Activated effector memory CD4-positive, alpha-beta T cell treated with anti-CD3 and anti-CD28 coated beads, Interleukin-2, amount 50 U/mL, for 16 hours (primary cell): ENCODE results near the gene PCDHB11.
"Not testable (repeated sequence)": the region's sequence is repeated elsewhere in the genome, so short reads cannot be mapped to it uniquely, and the experiment has no call there.

Source experiments
- DNase-seq: peaks from one replicate; pipeline ENCODE4 v3.0.0-alpha.2; 2020

The PCDHB11 gene

DNA sequence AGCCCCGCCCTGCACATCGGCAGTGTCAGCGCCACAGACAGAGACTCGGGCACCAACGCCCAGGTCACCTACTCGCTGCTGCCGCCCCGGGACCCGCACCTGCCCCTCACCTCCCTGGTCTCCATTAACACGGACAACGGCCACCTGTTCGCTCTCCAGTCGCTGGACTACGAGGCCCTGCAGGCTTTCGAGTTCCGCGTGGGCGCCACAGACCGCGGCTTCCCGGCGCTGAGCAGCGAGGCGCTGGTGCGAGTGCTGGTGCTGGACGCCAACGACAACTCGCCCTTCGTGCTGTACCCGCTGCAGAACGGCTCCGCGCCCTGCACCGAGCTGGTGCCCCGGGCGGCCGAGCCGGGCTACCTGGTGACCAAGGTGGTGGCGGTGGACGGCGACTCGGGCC, 47.5 kb downstream of the PCDHB11 start:
- not testable (repeated sequence) for DNase-seq

GRCh38 chr5:141247434-141247833, 48.0 kb downstream of the PCDHB11 start:
- not testable (repeated sequence) for DNase-seq

DNA sequence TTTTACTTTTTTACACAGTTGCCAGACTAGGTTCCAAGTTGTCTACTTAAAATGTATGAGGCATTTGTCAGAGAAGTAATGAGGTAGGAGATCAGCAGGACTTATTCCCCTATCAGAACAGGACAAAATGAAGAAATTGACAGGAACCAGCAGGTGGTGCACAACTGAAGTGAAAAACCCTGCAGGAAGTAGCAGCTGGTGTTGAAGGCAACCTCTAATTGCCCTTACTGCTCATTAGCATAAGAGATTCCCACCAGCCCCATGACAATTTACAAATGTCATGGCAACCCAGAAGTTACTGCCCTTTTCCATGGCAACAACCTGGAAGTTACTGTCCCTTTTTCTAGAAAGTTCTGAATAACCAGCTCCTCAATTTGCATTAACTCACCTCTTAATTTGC, 51.1 kb downstream of the PCDHB11 start:
- DNase-seq = no peak
